ENCODE results near the gene ADCK1. TPM values are rescaled to one million over a fixed set of nuclear protein-coding genes. Genes with fewer than 3 reads are reported as not detected.
"Not testable (repeated sequence)": the region's sequence is repeated elsewhere in the genome, so short reads cannot be mapped to it uniquely, and the experiment has no call there.

The ADCK1 gene
- total RNA-seq, 2 donors from 2014 or later: 2.3 to 3.1 TPM

DNA sequence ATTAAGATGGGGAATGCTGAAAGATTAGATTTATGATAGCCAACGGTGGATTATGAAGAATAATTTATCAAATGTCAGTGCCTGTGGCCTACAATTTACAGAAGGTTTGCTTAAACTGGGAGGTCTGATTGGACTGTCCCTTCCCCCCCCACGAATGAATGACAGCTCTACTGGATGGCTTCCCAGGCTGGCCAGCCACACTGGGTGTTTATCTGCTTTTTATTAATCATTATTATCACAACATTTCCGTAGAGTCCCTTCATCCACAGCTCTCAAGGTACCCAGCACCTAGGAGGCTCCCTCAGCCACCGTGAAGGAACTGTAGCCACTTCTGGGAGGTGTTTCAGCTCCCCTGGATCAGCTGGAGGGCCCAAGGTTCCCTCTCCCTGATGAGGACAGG lies 78.9 kb downstream of the ADCK1 start:
- Mint-ChIP-seq H3K4me1 (ENCODE audit: low read depth) (no peaks in the 10 kb centered on the region), H3K9me3 (peaks cover 3% of the 10 kb centered on the region in 2 donors), H3K36me3 (ENCODE audit: insufficient read depth in 2 of 2) (peaks cover 1 to 4% of the 10 kb centered on the region in 2 donors), H3K27ac (no peak overlapping the region), H3K27me3 (ENCODE audit: low read depth) (no peaks in the 10 kb centered on the region), H3K4me3 (no peak overlapping the region)
- ATAC-seq (replicated peaks in 1 of 2): no peak
- DNase-seq: no peak

DNA sequence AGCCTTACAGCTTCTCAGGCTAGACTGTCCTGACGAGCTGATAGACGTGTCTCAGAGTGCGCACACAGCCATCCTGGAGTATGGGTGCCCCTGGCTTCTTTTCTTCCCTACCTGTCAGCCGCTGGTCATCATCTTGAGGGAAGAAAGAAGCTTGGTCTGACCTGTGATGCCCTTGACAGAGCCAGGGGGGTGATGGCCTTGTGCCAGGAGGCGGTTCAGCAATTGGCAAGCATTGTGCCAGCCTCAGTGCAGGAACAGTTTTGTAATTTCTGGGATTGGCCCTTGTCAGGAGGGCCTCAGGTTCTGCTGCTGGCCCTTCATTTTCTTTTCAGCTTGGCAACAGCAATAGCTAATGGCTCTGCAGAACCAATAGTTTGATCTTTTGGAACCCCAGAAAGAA lies 80.1 kb downstream of the ADCK1 start:
- ATAC-seq (replicated peaks in 1 of 2) (no peak), DNase-seq (no peak)
- Mint-ChIP-seq H3K4me3 (no peak overlapping the region), H3K27ac (no peak overlapping the region), H3K27me3 (ENCODE audit: low read depth) (no peaks in the 10 kb centered on the region), H3K9me3 (peaks cover 0 to under 1% of the 10 kb centered on the region in 2 donors), H3K36me3 (ENCODE audit: insufficient read depth in 2 of 2) (no peaks in the 10 kb centered on the region), H3K4me1 (ENCODE audit: low read depth) (no peaks in the 10 kb centered on the region)

DNA sequence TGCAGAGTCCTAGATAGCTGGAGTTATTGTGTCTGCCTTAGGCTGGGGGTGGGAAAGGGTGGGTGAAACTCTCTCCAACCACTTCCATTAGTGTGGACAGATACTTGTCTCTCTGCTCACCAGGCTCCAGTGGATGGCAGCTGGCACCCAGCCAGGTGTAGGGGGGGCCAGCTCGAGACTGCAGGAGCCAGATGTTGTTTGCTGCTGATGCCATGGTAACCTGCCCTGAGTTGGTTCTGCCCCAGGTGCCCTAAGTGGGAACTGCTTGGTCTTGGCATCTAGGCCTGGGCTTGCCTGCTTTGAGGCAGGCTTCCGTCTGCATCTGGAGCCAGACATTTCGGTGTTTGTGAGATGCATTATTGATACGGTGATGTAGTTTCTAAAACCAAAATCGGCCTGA lies 82.2 kb downstream of the ADCK1 start:
- Mint-ChIP-seq H3K36me3 (ENCODE audit: insufficient read depth in 2 of 2) (peaks cover 0 to 4% of the 10 kb centered on the region in 2 donors), H3K27ac (no peak overlapping the region), H3K27me3 (ENCODE audit: low read depth) (no peaks in the 10 kb centered on the region), H3K9me3 (peaks cover 0 to 4% of the 10 kb centered on the region in 2 donors), H3K4me1 (ENCODE audit: low read depth) (no peaks in the 10 kb centered on the region), H3K4me3 (no peak overlapping the region)
- ATAC-seq (replicated peaks in 1 of 2) (no peak), DNase-seq (no peak)

DNA sequence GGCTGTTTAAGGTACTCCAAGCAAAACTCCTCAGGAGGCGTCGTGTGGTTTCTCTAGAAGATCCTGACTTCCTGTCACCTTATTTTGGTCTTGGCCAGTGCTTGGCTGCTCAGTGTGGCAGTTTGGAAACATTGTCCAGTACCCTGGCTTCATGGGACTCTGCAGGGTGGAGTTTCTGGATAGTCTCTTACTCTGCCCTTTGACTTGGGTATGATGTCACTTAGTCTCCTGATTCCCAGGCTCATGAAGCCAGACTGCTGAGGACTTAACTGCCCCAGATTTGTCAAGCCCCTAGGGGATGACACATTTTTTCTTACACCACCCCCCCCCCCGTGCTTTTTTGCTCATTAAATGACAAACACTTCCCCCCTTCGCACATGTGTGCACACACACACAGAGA lies 82.7 kb downstream of the ADCK1 start:
- no peaks in the 10 kb centered on the region for H3K4me1 Mint-ChIP-seq (ENCODE audit: low read depth)
- ATAC-seq (replicated peaks in 1 of 2) (no peak), DNase-seq (no peak)

DNA sequence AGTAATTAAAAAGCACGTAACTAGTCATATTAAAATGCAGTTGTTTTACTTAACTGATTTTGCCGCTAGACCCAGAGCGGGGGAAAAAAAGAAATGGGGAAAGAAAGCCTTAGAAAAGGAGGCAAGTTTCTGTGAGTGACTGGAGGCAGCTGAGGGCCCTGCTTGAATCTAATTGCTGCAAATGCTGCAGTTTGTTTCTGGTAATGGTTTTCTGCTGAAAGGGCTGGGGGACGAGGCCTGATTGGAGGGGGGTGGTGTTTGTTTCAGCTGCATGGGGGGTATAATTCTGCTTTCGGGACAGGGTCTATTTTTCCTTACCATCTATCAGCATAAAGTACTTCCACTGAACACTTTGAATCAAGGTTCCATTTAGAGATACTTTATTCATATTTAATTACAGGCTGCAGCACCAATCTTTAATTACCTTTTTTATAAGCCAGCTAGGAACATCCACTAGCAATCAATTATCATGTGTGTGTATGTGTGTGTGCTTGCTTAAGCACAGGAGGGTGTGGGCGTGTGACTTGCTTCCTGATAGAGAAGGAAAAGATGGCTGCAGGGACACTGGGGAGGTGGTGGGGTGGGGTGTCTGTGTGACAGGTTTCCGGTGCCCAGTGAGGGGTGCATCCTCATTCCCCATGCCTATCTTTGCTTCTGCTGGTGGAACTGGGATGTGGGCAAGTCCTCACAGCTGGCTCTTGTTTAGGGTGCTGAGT lies 83.4 kb downstream of the ADCK1 start:
- Mint-ChIP-seq H3K27me3 (ENCODE audit: low read depth) (no peaks in the 10 kb centered on the region), H3K4me1 (ENCODE audit: low read depth) (no peaks in the 10 kb centered on the region), H3K36me3 (ENCODE audit: insufficient read depth in 2 of 2) (peaks cover 6 to 9% of the 10 kb centered on the region in 2 donors), H3K27ac (no peak overlapping the region), H3K4me3 (no peak overlapping the region), H3K9me3 (peaks cover 5 to 10% of the 10 kb centered on the region in 2 donors)
- ATAC-seq (replicated peaks in 1 of 2) (no peak), DNase-seq (no peak)

More for the DNA sequence above, 82.7 kb downstream of the ADCK1 start:
- Mint-ChIP-seq H3K9me3 (peaks cover 0 to 4% of the 10 kb centered on the region in 2 donors), H3K4me3 (no peak overlapping the region), H3K27ac (no peak overlapping the region), H3K27me3 (ENCODE audit: low read depth) (no peaks in the 10 kb centered on the region), H3K36me3 (ENCODE audit: insufficient read depth in 2 of 2) (peaks cover 0 to 4% of the 10 kb centered on the region in 2 donors)

GRCh38 chr14:77883847-77884238 lies 83.9 kb downstream of the ADCK1 start:
- Mint-ChIP-seq H3K4me3 (no peak overlapping the region), H3K27ac (no peak overlapping the region), H3K4me1 (ENCODE audit: low read depth) (no peaks in the 10 kb centered on the region), H3K9me3 (peaks cover 7 to 11% of the 10 kb centered on the region in 2 donors), H3K27me3 (ENCODE audit: low read depth) (no peaks in the 10 kb centered on the region), H3K36me3 (ENCODE audit: insufficient read depth in 2 of 2) (peaks cover 8 to 13% of the 10 kb centered on the region in 2 donors)
- DNase-seq (no peak), ATAC-seq (replicated peaks in 1 of 2) (no peak)

GRCh38 chr14:77885367-77885766 lies 85.5 kb downstream of the ADCK1 start:
- Mint-ChIP-seq H3K4me3 (no peak overlapping the region), H3K36me3 (ENCODE audit: insufficient read depth in 2 of 2) (peaks cover 10 to 21% of the 10 kb centered on the region in 2 donors), H3K27ac (no peak overlapping the region), H3K27me3 (ENCODE audit: low read depth) (no peaks in the 10 kb centered on the region), H3K4me1 (ENCODE audit: low read depth) (no peaks in the 10 kb centered on the region), H3K9me3 (peaks cover 9 to 11% of the 10 kb centered on the region in 2 donors)
- DNase-seq (no peak), ATAC-seq (replicated peaks in 1 of 2) (no peak)

DNA sequence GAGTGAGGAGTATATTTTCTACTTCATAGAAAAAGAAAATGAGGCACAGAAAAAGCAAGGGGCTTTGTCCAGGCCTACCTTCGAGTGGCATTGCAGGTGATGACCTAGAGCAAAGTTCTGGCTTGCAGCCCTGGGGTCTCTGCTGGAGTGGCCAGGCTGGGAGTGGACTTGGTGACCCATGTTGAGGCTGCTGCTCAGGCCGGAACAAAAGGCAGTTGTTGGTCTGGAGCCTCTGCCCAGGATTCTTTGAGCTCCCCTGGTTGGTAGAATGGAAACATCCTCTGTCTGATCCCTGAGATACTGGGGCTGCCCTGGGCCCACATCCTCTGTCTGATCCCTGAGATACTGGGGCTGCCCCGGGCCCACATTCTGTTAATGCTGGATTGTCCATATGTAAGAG lies 86.1 kb downstream of the ADCK1 start:
- DNase-seq: no peak
- ATAC-seq (replicated peaks in 1 of 2): no peak
- H3K36me3 Mint-ChIP-seq (ENCODE audit: insufficient read depth in 2 of 2): peaks cover 10 to 21% of the 10 kb centered on the region in 2 donors
- H3K9me3 Mint-ChIP-seq: peaks cover 9 to 11% of the 10 kb centered on the region in 2 donors
- no peaks in the 10 kb centered on the region for H3K27me3 Mint-ChIP-seq (ENCODE audit: low read depth)
- H3K27ac Mint-ChIP-seq: no peak overlapping the region
- H3K4me3 Mint-ChIP-seq: no peak overlapping the region
- no peaks in the 10 kb centered on the region for H3K4me1 Mint-ChIP-seq (ENCODE audit: low read depth)

DNA sequence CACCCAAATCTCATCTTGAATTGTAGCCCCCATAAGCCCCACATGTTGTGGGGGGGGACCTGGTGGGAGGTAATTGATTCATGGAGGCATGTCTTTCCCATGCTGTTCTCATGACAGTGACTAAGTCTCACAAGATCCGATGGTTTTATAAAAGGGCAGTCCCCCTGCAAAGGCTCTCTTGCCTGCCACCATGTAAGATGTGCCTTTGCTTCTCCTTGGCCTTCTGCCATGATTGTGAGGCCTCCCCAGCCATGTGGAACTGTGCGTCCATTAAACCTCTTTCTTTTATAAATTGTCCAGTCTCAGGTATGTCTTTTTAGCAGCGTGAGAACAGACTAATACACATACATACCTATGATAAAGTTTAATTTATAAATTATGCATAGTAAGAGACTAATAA lies 89.0 kb downstream of the ADCK1 start:
- not testable (repeated sequence) for H3K4me3 Mint-ChIP-seq; H3K27me3 Mint-ChIP-seq (ENCODE audit: low read depth); ATAC-seq (replicated peaks in 1 of 2); H3K4me1 Mint-ChIP-seq (ENCODE audit: low read depth); H3K27ac Mint-ChIP-seq; DNase-seq
- Mint-ChIP-seq H3K9me3 (peaks cover 9 to 11% of the 10 kb centered on the region in 2 donors), H3K36me3 (ENCODE audit: insufficient read depth in 2 of 2) (peaks cover 10 to 21% of the 10 kb centered on the region in 2 donors)

DNA sequence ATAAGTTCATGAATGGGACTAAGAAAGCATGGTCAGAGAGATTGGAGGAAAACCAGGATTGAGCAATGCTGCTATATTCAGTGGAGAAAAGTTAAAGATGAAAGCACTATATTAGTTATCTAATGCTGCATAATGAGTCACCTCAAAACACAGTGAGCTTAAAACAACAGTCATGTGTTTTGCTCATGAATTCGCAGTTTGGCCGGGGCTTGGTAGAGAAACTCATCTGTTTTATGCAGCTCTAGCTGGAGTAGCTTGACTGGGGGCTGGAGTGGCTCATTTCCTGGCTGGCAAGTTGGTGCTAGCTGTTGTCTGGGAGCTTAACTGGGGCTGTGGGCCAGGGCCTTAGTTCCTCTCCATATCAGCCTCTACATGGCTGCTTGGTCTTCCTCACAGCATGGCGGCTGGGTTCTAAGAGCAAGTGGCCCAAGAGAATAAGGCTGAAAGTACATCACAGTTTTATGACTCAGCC lies 90.1 kb downstream of the ADCK1 start:
- Mint-ChIP-seq H3K9me3 (peaks cover 9 to 11% of the 10 kb centered on the region in 2 donors), H3K27me3 (ENCODE audit: low read depth) (no peaks in the 10 kb centered on the region), H3K36me3 (ENCODE audit: insufficient read depth in 2 of 2) (peaks cover 10 to 21% of the 10 kb centered on the region in 2 donors), H3K4me1 (ENCODE audit: low read depth) (no peaks in the 10 kb centered on the region), H3K27ac (no peak overlapping the region), H3K4me3 (no peak overlapping the region)
- ATAC-seq (replicated peaks in 1 of 2) (no peak), DNase-seq (no peak)

DNA sequence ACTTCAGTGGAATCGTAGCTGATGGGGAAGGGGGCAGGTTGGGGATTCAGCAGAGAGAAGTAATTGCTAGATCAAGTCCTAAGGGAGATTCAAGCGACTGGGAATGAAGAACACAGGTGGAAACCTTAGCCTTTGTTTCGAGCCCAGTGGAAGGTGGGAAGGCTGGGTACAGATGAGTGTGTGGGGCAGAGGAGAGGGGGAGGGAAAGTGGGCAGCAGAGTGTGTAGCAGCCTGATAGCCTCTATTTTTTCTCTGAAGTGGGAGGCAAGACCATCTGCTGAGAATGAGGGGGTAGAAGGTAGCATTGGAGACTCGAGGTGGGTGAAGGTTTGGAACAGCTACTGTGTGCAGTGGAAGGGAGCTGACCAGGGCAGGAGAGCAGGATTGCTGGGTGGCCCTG lies 91.0 kb downstream of the ADCK1 start:
- ATAC-seq (replicated peaks in 1 of 2) (no peak), DNase-seq (no peak)
- Mint-ChIP-seq H3K27me3 (ENCODE audit: low read depth) (no peaks in the 10 kb centered on the region), H3K36me3 (ENCODE audit: insufficient read depth in 2 of 2) (peaks cover 10 to 21% of the 10 kb centered on the region in 2 donors), H3K9me3 (peaks cover 9 to 10% of the 10 kb centered on the region in 2 donors), H3K4me3 (no peak overlapping the region), H3K27ac (no peak overlapping the region), H3K4me1 (ENCODE audit: low read depth) (no peaks in the 10 kb centered on the region)

DNA sequence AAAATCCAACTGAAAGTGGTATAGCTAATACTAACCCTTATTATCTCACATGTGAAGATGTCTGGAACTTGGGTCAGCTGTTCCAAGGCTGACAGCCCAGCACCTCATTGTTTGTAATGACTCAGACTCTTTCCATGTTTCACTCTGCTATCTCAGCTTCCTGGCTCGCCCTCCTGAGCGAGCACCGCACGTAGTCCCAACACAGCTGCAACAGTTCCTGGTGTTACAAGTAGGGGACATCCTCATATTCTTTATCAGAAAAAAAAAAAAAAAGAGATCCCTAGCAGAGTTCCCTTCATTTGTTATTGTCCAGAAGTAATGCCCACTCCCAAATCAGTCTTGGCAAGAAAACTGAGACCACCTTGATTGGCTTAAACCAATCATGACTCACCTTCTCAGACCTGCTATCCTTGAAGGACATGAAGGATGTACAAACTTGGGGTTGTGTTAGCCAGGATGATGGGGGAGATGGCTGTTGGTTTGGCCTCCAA lies 92.5 kb downstream of the ADCK1 start:
- no peak overlapping the region for H3K4me3 Mint-ChIP-seq
- peaks cover 7 to 9% of the 10 kb centered on the region in 2 donors for H3K9me3 Mint-ChIP-seq
- ATAC-seq (replicated peaks in 1 of 2): no peak
- no peaks in the 10 kb centered on the region for H3K4me1 Mint-ChIP-seq (ENCODE audit: low read depth)
- DNase-seq: no peak
- no peaks in the 10 kb centered on the region for H3K27me3 Mint-ChIP-seq (ENCODE audit: low read depth)
- H3K36me3 Mint-ChIP-seq (ENCODE audit: insufficient read depth in 2 of 2): peaks cover 10 to 17% of the 10 kb centered on the region in 2 donors
- H3K27ac Mint-ChIP-seq: no peak overlapping the region

DNA sequence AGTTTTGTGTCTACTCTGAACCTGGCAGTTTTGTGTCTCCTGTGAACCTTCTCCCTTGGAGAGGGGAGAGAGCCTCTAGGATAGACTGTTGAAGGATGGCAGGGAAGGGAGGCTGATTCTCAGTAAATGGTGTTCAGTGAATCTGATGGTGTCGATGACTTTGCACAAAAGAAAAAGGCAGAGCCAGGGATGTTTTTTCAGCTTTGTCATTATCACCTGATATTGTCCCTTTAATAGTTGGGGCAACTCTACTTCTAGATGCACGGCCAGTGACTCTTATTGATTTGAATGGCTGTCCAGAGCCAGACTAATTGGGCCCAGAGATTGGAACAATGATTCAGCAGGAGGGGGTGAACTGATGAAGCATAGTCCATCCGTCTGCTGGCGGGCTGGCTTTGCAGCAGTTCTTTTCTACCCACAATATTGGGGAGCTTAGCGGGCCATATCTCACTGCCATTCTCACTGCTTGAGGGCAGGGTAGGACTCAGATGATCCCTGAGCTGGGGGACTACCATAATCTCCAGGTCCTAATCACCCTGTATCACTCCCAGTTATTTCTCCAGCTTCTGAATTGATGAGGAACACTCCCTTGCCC lies 93.1 kb downstream of the ADCK1 start:
- peaks cover 7 to 15% of the 10 kb centered on the region in 2 donors for H3K36me3 Mint-ChIP-seq (ENCODE audit: insufficient read depth in 2 of 2)

More for the DNA sequence above, 93.1 kb downstream of the ADCK1 start:
- DNase-seq (no peak), ATAC-seq (replicated peaks in 1 of 2) (no peak)
- no peaks in the 10 kb centered on the region for H3K27me3 Mint-ChIP-seq (ENCODE audit: low read depth)
- no peak overlapping the region for H3K4me3 Mint-ChIP-seq
- no peaks in the 10 kb centered on the region for H3K4me1 Mint-ChIP-seq (ENCODE audit: low read depth)
- peaks cover 4 to 6% of the 10 kb centered on the region in 2 donors for H3K9me3 Mint-ChIP-seq
- no peak overlapping the region for H3K27ac Mint-ChIP-seq
